Measurements from ENCODE around the gene TCEA2. TPM values are rescaled to one million over a fixed set of nuclear protein-coding genes. Genes with fewer than 3 reads are reported as not detected.

The TCEA2 gene
- total RNA-seq, 2 experiments from 2014 or later = 36.4 to 71.2 TPM

GRCh38 chr20:64035066-64035932 lies 27.7 kb upstream of the TCEA2 start:
- Histone ChIP-seq H3K9me2 (ENCODE audit: insufficient read depth, low read length) (no peaks in the 10 kb centered on the region), H3K4me2 (ENCODE audit: low read length) (no peak overlapping the region), H3K4me3 (ENCODE audit: low read depth, low read length, poor library complexity, severe bottlenecking) (no peak overlapping the region), H3K36me3 (ENCODE audit: insufficient read depth, low read length) (peaks cover 36% of the 10 kb centered on the region), H3K4me1 (ENCODE audit: insufficient read depth, low read length, poor library complexity, severe bottlenecking) (peaks cover 31% of the 10 kb centered on the region), H3K79me2 (ENCODE audit: insufficient read depth, low read depth, low read length) (no peaks in the 10 kb centered on the region), H3K27ac (ENCODE audit: low read depth, low read length, poor library complexity, severe bottlenecking) (no peak overlapping the region), H3K9me3 (ENCODE audit: low read length) (no peaks in the 10 kb centered on the region), H2AFZ (ENCODE audit: low read length) (no peak overlapping the region), H4K20me1 (ENCODE audit: insufficient read depth, low read length) (no peaks in the 10 kb centered on the region)
- CTCF ChIA-PET (ENCODE audit: unreplicated experiment) = no interaction called here
- no peak for DNase-seq (ENCODE audit: low spot score)
- intact Hi-C loops (cut with micrococcal nuclease; ENCODE audit: unreplicated experiment) = no loop called here
- POLR2A ChIA-PET = no interaction called here
- TF ChIP-seq CTCF (conservative IDR thresholded peaks at IDR 0.05; ENCODE audit: low read length) = no peak
- TF ChIP-seq EZH2phosphoT487 (IDR thresholded peaks at IDR 0.05; ENCODE audit: borderline replicate concordance, low read depth, low read length) = no peak
- BruUV-seq (replicated peaks) = no TSS peak

DNA sequence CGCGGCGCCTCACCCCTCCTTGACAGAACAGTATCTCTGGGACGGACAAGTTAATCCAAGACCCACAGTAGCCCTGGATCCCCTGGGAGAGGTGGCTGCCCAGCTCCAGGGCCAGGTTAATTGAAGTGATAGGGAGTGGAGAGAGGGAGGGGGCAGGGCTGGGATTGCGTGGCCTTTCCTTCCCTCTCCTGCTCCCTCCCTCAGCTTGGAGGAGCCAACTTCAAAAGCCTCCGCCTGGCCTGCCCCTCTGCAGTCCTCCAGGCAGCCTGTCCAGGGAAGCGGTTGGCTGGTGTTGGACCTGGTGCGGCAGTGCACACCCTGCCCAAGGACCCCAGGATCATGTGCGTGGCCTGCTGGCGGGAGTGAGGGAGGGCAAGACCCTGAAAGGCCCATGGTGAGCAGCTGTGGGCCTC lies 27.1 kb upstream of the TCEA2 start, which contains the start of gene C20orf204:
Gene C20orf204 (plus strand): TSS at position 250 of the 413 bp plus-strand sequence. CDS start 142 bp downstream, at position 392.
- TF ChIP-seq CTCF (conservative IDR thresholded peaks at IDR 0.05; ENCODE audit: low read length) (no peak), EZH2phosphoT487 (IDR thresholded peaks at IDR 0.05; ENCODE audit: borderline replicate concordance, low read depth, low read length) (no peak)
- no TSS peak for BruUV-seq (replicated peaks)
- Histone ChIP-seq H3K36me3 (ENCODE audit: insufficient read depth, low read length) (peaks cover 30% of the 10 kb centered on the region; the same call in 1 of the 2 replicates), H3K79me2 (ENCODE audit: insufficient read depth, low read depth, low read length) (no peaks in the 10 kb centered on the region), H3K9me2 (ENCODE audit: insufficient read depth, low read length) (no peaks in the 10 kb centered on the region), H3K4me1 (ENCODE audit: insufficient read depth, low read length, poor library complexity, severe bottlenecking) (peaks cover 31% of the 10 kb centered on the region), H3K9me3 (ENCODE audit: low read length) (no peaks in the 10 kb centered on the region), H4K20me1 (ENCODE audit: insufficient read depth, low read length) (no peaks in the 10 kb centered on the region), H3K4me3 (ENCODE audit: low read depth, low read length, poor library complexity, severe bottlenecking) (no peak within 1 kb of the TSS), H2AFZ (ENCODE audit: low read length) (no peak within 1 kb of the TSS), H3K27ac (ENCODE audit: low read depth, low read length, poor library complexity, severe bottlenecking) (no peak within 1 kb of the TSS), H3K4me2 (ENCODE audit: low read length) (no peak within 1 kb of the TSS)
- ChIA-PET POLR2A (no interaction called here), CTCF (ENCODE audit: unreplicated experiment) (no interaction called here)
- intact Hi-C loops (cut with micrococcal nuclease; ENCODE audit: unreplicated experiment) = no loop called here
- no peak for DNase-seq (ENCODE audit: low spot score)
